AG10803 (cell line): ENCODE measurements around the gene RTN4RL1.
"Not testable (repeated sequence)": the region's sequence is repeated elsewhere in the genome, so short reads cannot be mapped to it uniquely, and the experiment has no call there.

Source experiments
- DNase-seq: peaks from one replicate; pipeline ENCODE4 v3.0.0; 2010; ENCODE audit warnings: low read depth
- H3K4me3 ChIP-seq: 2 replicates; pipeline ENCODE4 v1.5.1; 2011; ENCODE audit warnings: mild to moderate bottlenecking, low read length, control low read depth
- CTCF ChIP-seq: conservative IDR thresholded peaks from 2 replicates; pipeline ENCODE4 v1.5.1; 2011; ENCODE audit warnings: mild to moderate bottlenecking, low read length, control low read depth, inconsistent platforms

Gene RTN4RL1

GRCh38 chr17:1904273-1905182 lies 120.6 kb downstream of the RTN4RL1 start:
- no peak for DNase-seq

GRCh38 chr17:1899403-1900000 lies 125.6 kb downstream of the RTN4RL1 start:
- TF ChIP-seq CTCF, result peak; percentile 32
- no peak overlapping the region for H3K4me3 ChIP-seq
- DNase-seq, result no peak

More at GRCh38 chr17:1904273-1905182, 120.6 kb downstream of the RTN4RL1 start:
- H3K4me3 ChIP-seq, result no peak overlapping the region
- TF ChIP-seq CTCF, result no peak

GRCh38 chr17:1898872-1899271 lies 126.3 kb downstream of the RTN4RL1 start:
- TF ChIP-seq CTCF, result no peak
- DNase-seq, result no peak

GRCh38 chr17:1898332-1898731 lies 126.8 kb downstream of the RTN4RL1 start:
- no peak for DNase-seq
- no peak for TF ChIP-seq CTCF
- no peak overlapping the region for H3K4me3 ChIP-seq

More at GRCh38 chr17:1898872-1899271, 126.3 kb downstream of the RTN4RL1 start:
- H3K4me3 ChIP-seq, result no peak overlapping the region

GRCh38 chr17:1897105-1897656 lies 128.0 kb downstream of the RTN4RL1 start:
- no peak overlapping the region for H3K4me3 ChIP-seq
- no peak for TF ChIP-seq CTCF
- no peak for DNase-seq

- no peak overlapping the region for H3K4me3 ChIP-seq
- TF ChIP-seq CTCF, result no peak
- DNase-seq, result no peak
These were observed 128.7 kb downstream of the RTN4RL1 start for GRCh38 chr17:1896243-1897104.

GRCh38 chr17:1895479-1895878 lies 129.7 kb downstream of the RTN4RL1 start:
- not testable (repeated sequence) for H3K4me3 ChIP-seq, DNase-seq
